ENCODE results near the gene NFASC. TPM values are rescaled to one million over a fixed set of nuclear protein-coding genes. Genes with fewer than 3 reads are reported as not detected.

The NFASC gene
- total RNA-seq, 4 donors from 2014 or later = 12.7 to 41.7 (median 19.2) TPM

GRCh38 chr1:204988196-204988595, 117.5 kb downstream of the NFASC start:
- TF ChIP-seq CTCF (IDR thresholded peaks at IDR 0.05) (no peak), POLR2AphosphoS5 (IDR thresholded peaks at IDR 0.05) (no peak), POLR2A (IDR thresholded peaks at IDR 0.05) (no peak), EP300 (IDR thresholded peaks at IDR 0.05) (no peak)
- H3K27me3 ChIP-seq = peaks cover 3% of the 10 kb centered on the region
- WGBS = 80% methylated on average over 4 of the region's 4 CpGs
- H3K36me3 ChIP-seq = no peaks in the 10 kb centered on the region
- H3K4me1 ChIP-seq = no peaks in the 10 kb centered on the region
- no peak overlapping the region for H3K27ac ChIP-seq
- no peak overlapping the region for H3K4me3 ChIP-seq
- no peaks in the 10 kb centered on the region for H3K9me3 ChIP-seq
- DNase-seq (ENCODE audit: low spot score in 2 of 2) = no peak

GRCh38 chr1:204989266-204990058, 118.8 kb downstream of the NFASC start:
- Histone ChIP-seq H3K27me3 (peaks cover 3% of the 10 kb centered on the region), H3K36me3 (no peaks in the 10 kb centered on the region), H3K9me3 (no peaks in the 10 kb centered on the region), H3K4me1 (no peaks in the 10 kb centered on the region), H3K27ac (no peak overlapping the region), H3K4me3 (no peak overlapping the region)
- peak; percentile 80 to 97 for TF ChIP-seq CTCF (IDR thresholded peaks at IDR 0.05)
- no peak for TF ChIP-seq EP300 (IDR thresholded peaks at IDR 0.05)
- no peak for TF ChIP-seq POLR2AphosphoS5 (IDR thresholded peaks at IDR 0.05)
- no peak for DNase-seq (ENCODE audit: low spot score in 2 of 2)
- 52% methylated on average over 16 of the region's 16 CpGs for WGBS

- DNase-seq (ENCODE audit: low spot score in 2 of 2) = no peak
- Histone ChIP-seq H3K36me3 (no peaks in the 10 kb centered on the region), H3K4me3 (no peak overlapping the region), H3K27me3 (peaks cover 3% of the 10 kb centered on the region), H3K27ac (no peak overlapping the region), H3K9me3 (no peaks in the 10 kb centered on the region), H3K4me1 (no peaks in the 10 kb centered on the region)
- TF ChIP-seq POLR2A (IDR thresholded peaks at IDR 0.05) (no peak), CTCF (IDR thresholded peaks at IDR 0.05) (no peak), POLR2AphosphoS5 (IDR thresholded peaks at IDR 0.05) (no peak), EP300 (IDR thresholded peaks at IDR 0.05) (no peak)
- 54% methylated on average over 3 of the region's 3 CpGs for WGBS
These were observed 119.5 kb downstream of the NFASC start for GRCh38 chr1:204990059-204990664.

- 63% methylated on average over 11 of the region's 11 CpGs for WGBS
- Histone ChIP-seq H3K4me3 (no peak overlapping the region), H3K36me3 (no peaks in the 10 kb centered on the region), H3K9me3 (no peaks in the 10 kb centered on the region), H3K4me1 (no peaks in the 10 kb centered on the region), H3K27ac (no peak overlapping the region), H3K27me3 (peaks cover 3% of the 10 kb centered on the region)
- TF ChIP-seq CTCF (IDR thresholded peaks at IDR 0.05) (no peak), POLR2A (IDR thresholded peaks at IDR 0.05) (no peak), POLR2AphosphoS5 (IDR thresholded peaks at IDR 0.05) (no peak), EP300 (IDR thresholded peaks at IDR 0.05) (no peak)
- no peak for DNase-seq (ENCODE audit: low spot score in 2 of 2)
These were observed 120.2 kb downstream of the NFASC start for GRCh38 chr1:204990721-204991341.

- Histone ChIP-seq H3K4me3 (no peak overlapping the region), H3K27ac (no peak overlapping the region), H3K9me3 (no peaks in the 10 kb centered on the region), H3K4me1 (no peaks in the 10 kb centered on the region), H3K36me3 (no peaks in the 10 kb centered on the region), H3K27me3 (peaks cover 3% of the 10 kb centered on the region)
- DNase-seq (ENCODE audit: low spot score in 2 of 2) = no peak
- TF ChIP-seq POLR2A (IDR thresholded peaks at IDR 0.05) (no peak), POLR2AphosphoS5 (IDR thresholded peaks at IDR 0.05) (no peak), EP300 (IDR thresholded peaks at IDR 0.05) (no peak), CTCF (IDR thresholded peaks at IDR 0.05) (no peak)
- 66% methylated on average over 3 of the region's 11 CpGs for WGBS
These were observed 120.7 kb downstream of the NFASC start for GRCh38 chr1:204991342-204991844.

Measured in suprapubic skin (tissue), 4 donors.